HG02588 (cell line): ENCODE measurements around the gene PLEK.
"Not testable (repeated sequence)": the region's sequence is repeated elsewhere in the genome, so short reads cannot be mapped to it uniquely, and the experiment has no call there.

Experiments
- ATAC-seq: cut with Tn5 transposase; IDR thresholded peaks from one replicate; pipeline ENCODE4 v1.9.1; 2021; ENCODE audit warnings: mild to moderate bottlenecking, moderate library complexity; ENCODE audit not compliant: unreplicated experiment

Gene PLEK

DNA sequence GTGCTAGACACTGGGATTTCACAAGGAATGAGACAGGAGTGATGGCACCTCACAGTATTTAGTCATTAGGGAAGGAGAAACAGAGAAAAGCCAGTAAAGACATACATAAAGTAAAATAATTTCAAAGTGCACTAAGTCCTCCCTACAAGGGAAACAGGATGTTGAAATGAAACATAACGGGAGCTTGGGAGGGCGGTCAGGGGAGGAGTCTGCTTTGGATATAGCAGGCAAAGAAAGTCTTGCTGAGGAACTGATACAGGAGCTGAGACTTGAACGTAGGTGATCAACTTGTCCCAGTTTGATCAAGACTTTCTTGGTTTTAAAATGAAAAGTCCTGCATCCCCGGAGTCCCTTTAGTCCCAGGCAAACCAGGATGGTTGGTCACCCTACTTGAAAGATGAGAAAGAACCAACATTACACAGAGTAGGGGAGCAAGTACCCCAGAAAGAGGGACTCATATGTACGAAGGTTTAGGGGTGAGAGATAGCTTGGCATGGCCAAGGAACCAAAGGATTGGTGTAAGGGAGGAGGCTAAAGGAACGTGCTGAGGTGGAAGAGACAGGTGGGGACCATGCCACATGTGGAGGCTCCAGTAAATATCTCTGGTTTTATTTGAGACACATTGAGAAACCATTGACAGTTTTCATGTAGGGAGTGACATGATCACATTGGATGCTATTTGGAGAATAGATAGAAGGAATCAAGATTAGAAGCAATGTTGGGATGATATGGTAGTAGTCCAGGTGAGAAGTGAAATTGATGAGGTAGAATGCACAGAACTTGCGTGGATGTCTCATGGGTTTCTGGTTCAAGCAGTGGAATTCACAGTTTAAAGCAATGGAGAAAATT, 73.6 kb downstream of the PLEK start:
- no peak for ATAC-seq

DNA sequence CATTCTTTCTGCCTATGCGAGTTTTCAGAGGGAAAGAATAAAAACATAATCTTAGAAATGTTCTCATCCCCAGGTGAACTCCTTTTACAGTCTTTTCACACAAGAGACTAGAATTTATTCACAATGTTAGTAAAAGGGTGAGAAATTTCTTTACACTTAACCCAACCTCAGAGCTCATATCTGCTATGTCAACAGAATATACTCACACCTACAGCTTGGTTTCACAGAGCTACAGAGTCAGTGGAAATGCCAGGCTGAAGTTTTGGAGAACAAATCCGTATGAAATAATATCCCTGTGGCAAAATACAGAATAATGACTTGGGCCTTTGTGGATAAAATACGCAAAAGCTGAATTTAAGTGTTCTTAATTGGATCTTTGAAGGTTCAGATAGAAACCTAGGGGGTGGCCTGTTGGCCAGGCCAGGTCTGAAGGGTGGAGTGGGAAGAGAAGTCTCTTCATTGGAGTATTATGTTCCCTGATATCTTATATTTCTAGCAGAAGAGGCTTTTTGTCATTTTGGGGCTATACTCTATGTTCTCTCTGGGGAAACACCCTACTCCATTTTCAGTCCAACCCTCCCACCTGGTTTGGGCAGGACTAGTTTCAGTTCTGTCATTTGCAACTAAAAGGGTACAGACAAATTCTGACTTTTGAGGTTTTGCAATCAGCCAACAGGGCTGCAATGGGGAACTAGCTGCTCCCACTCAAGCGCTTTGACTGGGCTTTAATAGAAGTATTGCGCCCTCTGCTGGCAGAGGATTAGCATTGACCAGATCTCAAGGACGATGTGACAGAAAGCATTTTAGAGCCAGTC, 76.3 kb downstream of the PLEK start:
- ATAC-seq: peak; percentile 96

DNA sequence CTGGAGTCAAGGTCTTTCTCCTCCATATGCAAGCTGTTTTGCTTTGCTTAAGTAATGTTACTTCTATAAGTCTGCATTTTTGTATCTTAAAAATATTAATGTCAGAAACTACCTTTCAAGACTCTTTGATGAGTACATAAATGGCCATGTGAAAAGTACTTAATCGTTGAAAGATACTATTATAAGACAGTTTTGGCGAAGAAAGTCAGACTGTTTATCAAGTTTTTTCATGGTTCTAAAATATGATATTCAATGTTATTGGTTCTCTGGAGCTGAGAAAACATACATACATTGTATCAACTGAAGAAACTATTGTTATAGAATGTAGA, 76.9 kb downstream of the PLEK start:
- no peak for ATAC-seq

DNA sequence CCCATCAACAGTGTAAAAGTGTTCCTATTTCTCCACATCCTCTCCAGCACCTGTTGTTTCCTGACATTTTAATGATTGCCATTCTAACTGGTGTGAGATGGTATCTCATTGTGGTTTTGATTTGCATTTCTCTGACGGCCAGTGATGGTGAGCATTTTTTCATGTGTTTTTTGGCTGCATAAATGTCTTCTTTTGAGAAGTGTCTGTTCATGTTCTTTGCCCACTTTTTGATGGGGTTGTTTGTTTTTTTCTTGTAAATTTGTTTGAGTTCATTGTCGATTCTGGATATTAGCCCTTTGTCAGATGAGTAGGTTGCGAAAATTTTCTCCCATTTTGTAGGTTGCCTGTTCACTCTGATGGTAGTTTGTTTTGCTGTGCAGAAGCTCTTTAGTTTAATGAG, 81.3 kb downstream of the PLEK start:
- not testable (repeated sequence) for ATAC-seq
